Neural progenitor cell (in vitro differentiated cells): ENCODE measurements around the gene ZNF839. TPM values are rescaled to one million over a fixed set of nuclear protein-coding genes. Genes with fewer than 3 reads are reported as not detected.

Source experiments
- DNase-seq: peaks from one replicate; pipeline ENCODE4 v3.0.0-alpha.2; 2016; ENCODE audit warnings: low spot score
- H2AFZ ChIP-seq: fragments of 200-600 bp; sonication (generic); replicated peaks from 2 replicates; pipeline ENCODE4 v1.6.1; 2016; ENCODE audit warnings: antibody characterized with exemption
- H3F3A ChIP-seq: fragments of 200-600 bp; sonication (generic); 2 replicates; pipeline ENCODE4 v1.6.1; 2016; ENCODE audit warnings: antibody characterized with exemption, low read depth
- H3K27ac ChIP-seq: fragments of 200-600 bp; sonication (generic); 2 replicates; pipeline ENCODE4 v1.5.1; 2016; ENCODE audit warnings: mild to moderate bottlenecking
- H3K27me3 ChIP-seq: fragments of 200-600 bp; sonication (generic); 2 replicates; pipeline ENCODE4 v1.6.1; 2016; ENCODE audit warnings: mild to moderate bottlenecking, moderate library complexity
- H3K36me3 ChIP-seq: fragments of 200-600 bp; sonication (generic); 2 replicates; pipeline ENCODE4 v1.5.1; 2016
- H3K4me1 ChIP-seq: fragments of 200-600 bp; sonication (generic); 2 replicates; pipeline ENCODE4 v1.6.1; 2016; ENCODE audit warnings: mixed run types
- H3K4me2 ChIP-seq: fragments of 200-600 bp; sonication (generic); 2 replicates; pipeline ENCODE4 v1.6.1; 2016
- H3K4me3 ChIP-seq: fragments of 200-600 bp; sonication (generic); 2 replicates; pipeline ENCODE4 v1.5.1; 2016
- H3K79me2 ChIP-seq: fragments of 200-600 bp; sonication (generic); 2 replicates; pipeline ENCODE4 v1.6.1; 2016; ENCODE audit warnings: low read depth
- H3K9ac ChIP-seq: fragments of 200-600 bp; sonication (generic); 2 replicates; pipeline ENCODE4 v1.6.1; 2016
- H3K9me3 ChIP-seq: fragments of 200-600 bp; sonication (generic); 2 replicates; pipeline ENCODE4 v1.5.1; 2016; ENCODE audit warnings: low read depth
- H4K20me1 ChIP-seq: fragments of 200-600 bp; sonication (generic); 2 replicates; pipeline ENCODE4 v1.6.1; 2016; ENCODE audit warnings: low read depth
- H3K27ac Mint-ChIP-seq: 3 replicates; pipeline ENCODE4 v1.8.0; 2021; ENCODE audit warnings: mixed read lengths
- H3K27me3 Mint-ChIP-seq: 2 replicates; pipeline ENCODE4 v1.8.0; 2022; ENCODE audit warnings: low read depth, mild to moderate bottlenecking, inconsistent platforms, moderate library complexity, mixed read lengths; ENCODE audit not compliant: insufficient read depth
- H3K36me3 Mint-ChIP-seq: 3 replicates; pipeline ENCODE4 v1.8.0; 2021; ENCODE audit warnings: mixed read lengths
- H3K4me1 Mint-ChIP-seq: 3 replicates; pipeline ENCODE4 v1.8.0; 2021; ENCODE audit warnings: mixed read lengths
- H3K4me3 Mint-ChIP-seq: 3 replicates; pipeline ENCODE4 v1.8.0; 2021; ENCODE audit warnings: mild to moderate bottlenecking, moderate library complexity, mixed read lengths
- H3K9me3 Mint-ChIP-seq: 3 replicates; pipeline ENCODE4 v1.8.0; 2020; ENCODE audit warnings: mixed read lengths
- EZH2 ChIP-seq: fragments of 200-600 bp; sonication (generic); IDR thresholded peaks from 2 replicates; pipeline ENCODE4 v1.6.1; 2017; ENCODE audit warnings: antibody characterized with exemption, mild to moderate bottlenecking, moderate library complexity
- EZH2phosphoT487 ChIP-seq: fragments of 200-600 bp; sonication (generic); IDR thresholded peaks from 2 replicates; pipeline ENCODE4 v1.6.1; 2017; ENCODE audit warnings: antibody characterized with exemption
- total RNA-seq: library from RNA; depleted of rRNA; stranded (reverse); fragments of >200 nt; gene quantifications from 2 replicates; pipeline ENCODE4 v1.2.3, GENCODE V29; 2015; ENCODE audit warnings: low replicate concordance
- TF ChIP-seq, protein P1 (sequence below): fragments of 200-600 bp; sonication (generic); IDR thresholded peaks from 2 replicates; pipeline ENCODE4 v1.5.1; 2017; ENCODE audit warnings: antibody characterized with exemption, mild to moderate bottlenecking

Gene ZNF839
- total RNA-seq, 1 donor from 2014 or later = 13.7 TPM

GRCh38 chr14:102370305-102370809 is 50.8 kb downstream of the ZNF839 start:
- no peaks in the 10 kb centered on the region for H3K27me3 ChIP-seq
- H3K9ac ChIP-seq = no peak overlapping the region
- H3K4me1 ChIP-seq = no peaks in the 10 kb centered on the region
- H3K36me3 ChIP-seq = no peaks in the 10 kb centered on the region
- H3K4me2 ChIP-seq = no peak overlapping the region
- no peak overlapping the region for H3K4me3 ChIP-seq
- DNase-seq = no peak
- H3K9me3 ChIP-seq = no peaks in the 10 kb centered on the region
- Mint-ChIP-seq H3K4me1 (peaks cover 6% of the 10 kb centered on the region), H3K27me3 (peaks cover 1% of the 10 kb centered on the region), H3K9me3 (no peaks in the 10 kb centered on the region), H3K36me3 (peaks cover 7% of the 10 kb centered on the region), H3K27ac (peak overlapping the region; percentile 47), H3K4me3 (no peak overlapping the region)
- H3K79me2 ChIP-seq = peaks cover 27% of the 10 kb centered on the region
- H2AFZ ChIP-seq = no peak overlapping the region
- H3F3A ChIP-seq = no peaks in the 10 kb centered on the region
- no peak for TF ChIP-seq EZH2
- TF ChIP-seq, protein P1, sequence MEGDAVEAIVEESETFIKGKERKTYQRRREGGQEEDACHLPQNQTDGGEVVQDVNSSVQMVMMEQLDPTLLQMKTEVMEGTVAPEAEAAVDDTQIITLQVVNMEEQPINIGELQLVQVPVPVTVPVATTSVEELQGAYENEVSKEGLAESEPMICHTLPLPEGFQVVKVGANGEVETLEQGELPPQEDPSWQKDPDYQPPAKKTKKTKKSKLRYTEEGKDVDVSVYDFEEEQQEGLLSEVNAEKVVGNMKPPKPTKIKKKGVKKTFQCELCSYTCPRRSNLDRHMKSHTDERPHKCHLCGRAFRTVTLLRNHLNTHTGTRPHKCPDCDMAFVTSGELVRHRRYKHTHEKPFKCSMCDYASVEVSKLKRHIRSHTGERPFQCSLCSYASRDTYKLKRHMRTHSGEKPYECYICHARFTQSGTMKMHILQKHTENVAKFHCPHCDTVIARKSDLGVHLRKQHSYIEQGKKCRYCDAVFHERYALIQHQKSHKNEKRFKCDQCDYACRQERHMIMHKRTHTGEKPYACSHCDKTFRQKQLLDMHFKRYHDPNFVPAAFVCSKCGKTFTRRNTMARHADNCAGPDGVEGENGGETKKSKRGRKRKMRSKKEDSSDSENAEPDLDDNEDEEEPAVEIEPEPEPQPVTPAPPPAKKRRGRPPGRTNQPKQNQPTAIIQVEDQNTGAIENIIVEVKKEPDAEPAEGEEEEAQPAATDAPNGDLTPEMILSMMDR = no peak
- TF ChIP-seq EZH2phosphoT487 = no peak
- peaks cover 4% of the 10 kb centered on the region for H4K20me1 ChIP-seq
- no peak overlapping the region for H3K27ac ChIP-seq

DNA sequence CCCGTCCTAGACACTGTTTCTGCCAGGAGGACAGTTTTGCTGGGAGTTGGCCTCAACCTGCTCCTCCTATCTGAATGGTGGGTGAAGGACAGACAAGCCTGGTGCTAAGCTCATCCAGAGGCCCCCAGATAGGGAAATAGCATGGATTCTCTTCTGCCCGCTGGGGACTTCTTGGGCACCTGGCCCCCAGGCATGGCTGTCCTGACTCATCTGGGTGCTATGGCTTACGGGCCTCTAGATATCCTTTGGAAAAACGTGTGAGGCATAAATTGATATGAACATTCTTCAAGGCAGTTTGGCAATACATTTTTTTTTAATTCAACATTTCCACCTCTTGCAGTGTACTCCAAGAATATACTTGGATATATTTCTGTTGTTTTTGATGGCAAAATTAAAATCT is 51.8 kb downstream of the ZNF839 start:
- Histone ChIP-seq H3K9ac (no peak overlapping the region), H3K4me2 (no peak overlapping the region), H3K27ac (no peak overlapping the region), H3K27me3 (no peaks in the 10 kb centered on the region), H3K4me1 (no peaks in the 10 kb centered on the region), H3K79me2 (peaks cover 17% of the 10 kb centered on the region), H3K9me3 (no peaks in the 10 kb centered on the region), H4K20me1 (peaks cover 4% of the 10 kb centered on the region), H3F3A (no peaks in the 10 kb centered on the region), H3K4me3 (no peak overlapping the region), H2AFZ (no peak overlapping the region), H3K36me3 (no peaks in the 10 kb centered on the region)
- no peak overlapping the region for H3K27ac Mint-ChIP-seq
- H3K4me1 Mint-ChIP-seq = peaks cover 6% of the 10 kb centered on the region
- H3K36me3 Mint-ChIP-seq = peaks cover 7% of the 10 kb centered on the region
- peaks cover 2% of the 10 kb centered on the region for H3K27me3 Mint-ChIP-seq
- no peak for TF ChIP-seq EZH2phosphoT487
- TF ChIP-seq EZH2 = no peak
- TF ChIP-seq, protein P1 = no peak
- DNase-seq = no peak
- no peaks in the 10 kb centered on the region for H3K9me3 Mint-ChIP-seq
- no peak overlapping the region for H3K4me3 Mint-ChIP-seq

DNA sequence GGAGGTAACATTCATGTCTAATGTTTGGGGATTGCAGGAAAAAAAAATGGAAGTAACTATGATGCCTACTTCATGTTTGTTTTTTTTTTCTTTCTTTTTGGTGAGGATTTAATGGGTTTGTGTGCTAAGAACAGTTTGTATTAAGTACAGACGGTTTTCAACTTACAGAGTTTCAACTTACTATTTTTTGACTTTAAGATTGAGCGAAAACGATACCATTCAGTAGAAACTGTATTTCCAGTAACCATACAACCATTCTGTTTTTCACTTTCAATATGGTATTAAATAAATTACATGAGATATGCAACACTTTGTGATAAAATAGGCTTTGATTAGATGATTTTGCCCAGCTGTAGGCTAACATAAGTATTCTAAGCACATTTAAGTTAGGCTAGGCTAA is 53.6 kb downstream of the ZNF839 start:
- Histone ChIP-seq H3K9me3 (no peaks in the 10 kb centered on the region), H3K27ac (no peak overlapping the region), H3K4me2 (no peak overlapping the region), H4K20me1 (peaks cover 4% of the 10 kb centered on the region), H3K36me3 (no peaks in the 10 kb centered on the region), H3F3A (no peaks in the 10 kb centered on the region), H3K9ac (peak overlapping the region; percentile 4), H3K79me2 (peaks cover 7% of the 10 kb centered on the region), H3K4me3 (no peak overlapping the region), H2AFZ (no peak overlapping the region), H3K4me1 (no peaks in the 10 kb centered on the region), H3K27me3 (no peaks in the 10 kb centered on the region)
- peaks cover 9% of the 10 kb centered on the region for H3K36me3 Mint-ChIP-seq
- TF ChIP-seq, protein P1 = no peak
- TF ChIP-seq EZH2phosphoT487 = no peak
- TF ChIP-seq EZH2 = no peak
- no peaks in the 10 kb centered on the region for H3K9me3 Mint-ChIP-seq
- H3K4me3 Mint-ChIP-seq = no peak overlapping the region
- H3K4me1 Mint-ChIP-seq = peaks cover 6% of the 10 kb centered on the region
- peaks cover 2% of the 10 kb centered on the region for H3K27me3 Mint-ChIP-seq
- no peak overlapping the region for H3K27ac Mint-ChIP-seq
- no peak for DNase-seq
